ENCODE results near the gene CCM2.

The CCM2 gene

GRCh38 chr7:44973610-44974401 lies 26.2 kb upstream of the CCM2 start:
- Mint-ChIP-seq H3K9me3 (no peaks in the 10 kb centered on the region), H3K27me3 (ENCODE audit: low read depth) (no peaks in the 10 kb centered on the region), H3K27ac (peak overlapping the region; percentile 36), H3K36me3 (ENCODE audit: low read depth) (peaks cover 87% of the 10 kb centered on the region), H3K4me3 (peak overlapping the region; percentile 99), H3K4me1 (ENCODE audit: low read depth) (peaks cover 21% of the 10 kb centered on the region)
- peak; percentile 29 for DNase-seq (ENCODE audit: low spot score)

- H3K4me1 Mint-ChIP-seq (ENCODE audit: low read depth): peaks cover 26% of the 10 kb centered on the region
- peak overlapping the region; percentile 99 for H3K4me3 Mint-ChIP-seq
- no peak for DNase-seq (ENCODE audit: low spot score)
- H3K36me3 Mint-ChIP-seq (ENCODE audit: low read depth): peaks cover 88% of the 10 kb centered on the region
- H3K9me3 Mint-ChIP-seq: no peaks in the 10 kb centered on the region
- no peaks in the 10 kb centered on the region for H3K27me3 Mint-ChIP-seq (ENCODE audit: low read depth)
- H3K27ac Mint-ChIP-seq: peak overlapping the region; percentile 86
Observed at GRCh38 chr7:44974549-44974948, 25.5 kb upstream of the CCM2 start.

GRCh38 chr7:44975331-44976039 lies 24.5 kb upstream of the CCM2 start:
- Mint-ChIP-seq H3K4me3 (peak overlapping the region; percentile 99), H3K4me1 (ENCODE audit: low read depth) (peaks cover 36% of the 10 kb centered on the region), H3K36me3 (ENCODE audit: low read depth) (peaks cover 83% of the 10 kb centered on the region), H3K27ac (no peak overlapping the region), H3K27me3 (ENCODE audit: low read depth) (no peaks in the 10 kb centered on the region), H3K9me3 (no peaks in the 10 kb centered on the region)
- DNase-seq (ENCODE audit: low spot score): no peak

GRCh38 chr7:44976040-44976745 lies 23.8 kb upstream of the CCM2 start:
- peaks cover 82% of the 10 kb centered on the region for H3K36me3 Mint-ChIP-seq (ENCODE audit: low read depth)
- peaks cover 40% of the 10 kb centered on the region for H3K4me1 Mint-ChIP-seq (ENCODE audit: low read depth)
- no peaks in the 10 kb centered on the region for H3K27me3 Mint-ChIP-seq (ENCODE audit: low read depth)
- peak overlapping the region; percentile 99 for H3K27ac Mint-ChIP-seq
- H3K4me3 Mint-ChIP-seq: peak overlapping the region; percentile 99
- no peak for DNase-seq (ENCODE audit: low spot score)
- H3K9me3 Mint-ChIP-seq: no peaks in the 10 kb centered on the region

- H3K27me3 Mint-ChIP-seq (ENCODE audit: low read depth): no peaks in the 10 kb centered on the region
- H3K9me3 Mint-ChIP-seq: no peaks in the 10 kb centered on the region
- H3K4me3 Mint-ChIP-seq: peak overlapping the region; percentile 99
- peak overlapping the region; percentile 99 for H3K27ac Mint-ChIP-seq
- H3K36me3 Mint-ChIP-seq (ENCODE audit: low read depth): peaks cover 79% of the 10 kb centered on the region
- peaks cover 42% of the 10 kb centered on the region for H3K4me1 Mint-ChIP-seq (ENCODE audit: low read depth)
- DNase-seq (ENCODE audit: low spot score): no peak
Observed at GRCh38 chr7:44976746-44977196, 23.2 kb upstream of the CCM2 start.

- DNase-seq (ENCODE audit: low spot score): peak; percentile 83
- Mint-ChIP-seq H3K4me3 (peak overlapping the region; percentile 99), H3K36me3 (ENCODE audit: low read depth) (peaks cover 77% of the 10 kb centered on the region), H3K9me3 (no peaks in the 10 kb centered on the region), H3K27me3 (ENCODE audit: low read depth) (no peaks in the 10 kb centered on the region), H3K27ac (peak overlapping the region; percentile 99), H3K4me1 (ENCODE audit: low read depth) (peaks cover 42% of the 10 kb centered on the region)
Observed at GRCh38 chr7:44977304-44977958, 22.6 kb upstream of the CCM2 start.

- H3K27me3 Mint-ChIP-seq (ENCODE audit: low read depth): no peaks in the 10 kb centered on the region
- no peak for DNase-seq (ENCODE audit: low spot score)
- H3K4me3 Mint-ChIP-seq: peak overlapping the region; percentile 99
- H3K9me3 Mint-ChIP-seq: no peaks in the 10 kb centered on the region
- peaks cover 77% of the 10 kb centered on the region for H3K36me3 Mint-ChIP-seq (ENCODE audit: low read depth)
- H3K4me1 Mint-ChIP-seq (ENCODE audit: low read depth): peaks cover 45% of the 10 kb centered on the region
- H3K27ac Mint-ChIP-seq: peak overlapping the region; percentile 99
Observed at GRCh38 chr7:44977959-44978335, 22.1 kb upstream of the CCM2 start.

- no peaks in the 10 kb centered on the region for H3K9me3 Mint-ChIP-seq
- H3K4me1 Mint-ChIP-seq (ENCODE audit: low read depth): peaks cover 51% of the 10 kb centered on the region
- H3K4me3 Mint-ChIP-seq: peak within 1 kb of the TSS; percentile 99
- peaks cover 79% of the 10 kb centered on the region for H3K36me3 Mint-ChIP-seq (ENCODE audit: low read depth)
- H3K27me3 Mint-ChIP-seq (ENCODE audit: low read depth): no peaks in the 10 kb centered on the region
- peak; percentile 94 for DNase-seq (ENCODE audit: low spot score)
- H3K27ac Mint-ChIP-seq: peak within 1 kb of the TSS; percentile 99
Observed at GRCh38 chr7:44978511-44979366, 21.3 kb upstream of the CCM2 start, which contains the start of gene MYO1G. Gene MYO1G (minus strand): TSS chr7:44979015. CDS start chr7:44978961, 54 bp downstream.

GRCh38 chr7:44979481-44980392 lies 20.3 kb upstream of the CCM2 start:
- Mint-ChIP-seq H3K27me3 (ENCODE audit: low read depth) (no peaks in the 10 kb centered on the region), H3K9me3 (no peaks in the 10 kb centered on the region), H3K36me3 (ENCODE audit: low read depth) (peaks cover 80% of the 10 kb centered on the region), H3K27ac (peak overlapping the region; percentile 99), H3K4me1 (ENCODE audit: low read depth) (peaks cover 56% of the 10 kb centered on the region), H3K4me3 (peak overlapping the region; percentile 99)
- DNase-seq (ENCODE audit: low spot score): no peak

- Mint-ChIP-seq H3K27ac (peak overlapping the region; percentile 99), H3K4me3 (peak overlapping the region; percentile 99), H3K9me3 (no peaks in the 10 kb centered on the region), H3K27me3 (ENCODE audit: low read depth) (no peaks in the 10 kb centered on the region), H3K36me3 (ENCODE audit: low read depth) (peaks cover 80% of the 10 kb centered on the region), H3K4me1 (ENCODE audit: low read depth) (peaks cover 59% of the 10 kb centered on the region)
- DNase-seq (ENCODE audit: low spot score): peak; percentile 89
Observed at GRCh38 chr7:44980393-44981034, 19.5 kb upstream of the CCM2 start.

- Mint-ChIP-seq H3K4me3 (peak overlapping the region; percentile 99), H3K9me3 (no peaks in the 10 kb centered on the region), H3K4me1 (ENCODE audit: low read depth) (peaks cover 62% of the 10 kb centered on the region), H3K36me3 (ENCODE audit: low read depth) (peaks cover 80% of the 10 kb centered on the region), H3K27me3 (ENCODE audit: low read depth) (no peaks in the 10 kb centered on the region), H3K27ac (peak overlapping the region; percentile 99)
- DNase-seq (ENCODE audit: low spot score): peak; percentile 51
Observed at GRCh38 chr7:44981035-44981706, 18.8 kb upstream of the CCM2 start.

Measured in T-helper 2 cell treated with Interferon-gamma antibody and Interleukin-4, amounts not matched to agents 5 μg/mL and 100 μg/mL, for 36 hours (primary cell).